HepG2 (cell line): ENCODE measurements around the gene SMG7. TPM values are rescaled to one million over a fixed set of nuclear protein-coding genes. Genes with fewer than 3 reads are reported as not detected.

Experiments used
- CAMTA2 ChIP-seq: sonication (generic); formaldehyde crosslinking; IDR thresholded peaks from 2 replicates; pipeline ENCODE4 v1.4.0; 2020; ENCODE audit warnings: mild to moderate bottlenecking, missing genetic modification reagents, borderline replicate concordance
- HIVEP1 ChIP-seq: sonication (generic); formaldehyde crosslinking; IDR thresholded peaks from 2 replicates; pipeline ENCODE4 v1.4.0; 2020; ENCODE audit warnings: mild to moderate bottlenecking, missing genetic modification reagents
- HNRNPL ChIP-seq: fragments of 200-400 bp; formaldehyde crosslinking; IDR thresholded peaks from 2 replicates; pipeline ENCODE4 v1.6.1; 2017; ENCODE audit warnings: mild to moderate bottlenecking, low read depth, low read length
- KDM5A ChIP-seq: fragments of 200-600 bp; sonication (generic); IDR thresholded peaks from 2 replicates; pipeline ENCODE4 v1.7.0; 2018; ENCODE audit warnings: antibody characterized with exemption, mild to moderate bottlenecking, low read length, borderline replicate concordance
- KMT2B ChIP-seq: IDR thresholded peaks from 2 replicates; pipeline ENCODE4 v1.6.1; 2016; ENCODE audit warnings: missing genetic modification reagents, missing compliant biosample characterization
- PAX8 ChIP-seq: sonication (generic); formaldehyde crosslinking; IDR thresholded peaks from 2 replicates; pipeline ENCODE4 v1.8.0; 2022; ENCODE audit warnings: mild to moderate bottlenecking, missing genetic modification reagents, borderline replicate concordance
- POLR2AphosphoS5 ChIP-seq: IDR thresholded peaks from 2 replicates; pipeline ENCODE4 v1.6.1; 2012; ENCODE audit warnings: low read depth, low read length
- PTBP1 ChIP-seq: fragments of 200-400 bp; formaldehyde crosslinking; IDR thresholded peaks from 2 replicates; pipeline ENCODE4 v1.6.1; 2018; ENCODE audit warnings: low read length, low read depth; ENCODE audit not compliant: poor library complexity, severe bottlenecking
- STAT6 ChIP-seq: sonication (generic); formaldehyde crosslinking; IDR thresholded peaks from 2 replicates; pipeline ENCODE4 v1.4.0; 2020; ENCODE audit warnings: missing genetic modification reagents, mild to moderate bottlenecking, borderline replicate concordance
- TIGD3 ChIP-seq: sonication (generic); formaldehyde crosslinking; IDR thresholded peaks from 2 replicates; pipeline ENCODE4 v1.5.1; 2020; ENCODE audit warnings: mild to moderate bottlenecking, missing genetic modification reagents, borderline replicate concordance
- ZBTB10 ChIP-seq: sonication (generic); formaldehyde crosslinking; IDR thresholded peaks from 2 replicates; pipeline ENCODE4 v1.4.0; 2020; ENCODE audit warnings: missing genetic modification reagents, borderline replicate concordance
- ZNF513 ChIP-seq: sonication (generic); formaldehyde crosslinking; conservative IDR thresholded peaks from 2 replicates; pipeline ENCODE4 v1.5.0; 2020; ENCODE audit warnings: missing genetic modification reagents
- ZNF687 ChIP-seq: sonication (generic); formaldehyde crosslinking; IDR thresholded peaks from 2 replicates; pipeline ENCODE4 v1.5.1; 2020; ENCODE audit warnings: mild to moderate bottlenecking, missing genetic modification reagents, moderate library complexity
- ZNF720 ChIP-seq: sonication (generic); formaldehyde crosslinking; IDR thresholded peaks from 2 replicates; pipeline ENCODE4 v1.4.0; 2020; ENCODE audit warnings: missing genetic modification reagents
- ZNF782 ChIP-seq: sonication (generic); formaldehyde crosslinking; IDR thresholded peaks from 2 replicates; pipeline ENCODE4 v1.4.0; 2020; ENCODE audit warnings: missing genetic modification reagents, mild to moderate bottlenecking, borderline replicate concordance
- polyA plus RNA-seq, 8 experiments: library from polyadenylated mRNA; depleted of rRNA in 3 of 8; stranded (reverse) in 7 of 8; unstranded in 1 of 8; fragments of >200 nt; fragmentation: Illumina TruSeq in 4 of 8; extraction: Trizol in 4 of 8; gene quantifications; 2 replicates each; pipeline versions ENCODE4 v1.2.1 to v1.2.3, GENCODE V29; 2011 to 2016; ENCODE audit warnings: low read depth in 4 of 8, missing spikeins in 1 of 8, mixed read lengths in 1 of 8; ENCODE audit not compliant: insufficient read depth in 1 of 8
- total RNA-seq, 5 experiments: library from RNA; depleted of rRNA; stranded (reverse); fragments of >200 nt; fragmentation: Illumina TruSeq; extraction: Trizol; gene quantifications; 2 replicates each; pipeline ENCODE4 v1.2.3, GENCODE V29; 2016; ENCODE audit warnings: low read depth in 1 of 5

Gene SMG7
- total and polyA plus RNA-seq, 2 of the 13 experiments (the other 11 are each of a cell fraction or from before 2014, with no cell fraction given): 14.9 to 27.9 TPM

GRCh38 chr1:183470961-183471742 is 1.1 kb upstream of the SMG7 start (continued):
- TF ChIP-seq HIVEP1 (CRISPR knock-in tag) (peak; percentile 97), TIGD3 (CRISPR knock-in tag) (peak; percentile 27; the same call in 1 of the 2 replicates), POLR2AphosphoS5 (no peak; the same call in 1 of the 2 replicates), ZBTB10 (no peak), ZNF513 (CRISPR knock-in tag) (no peak), PTBP1 (peak; percentile 3), HNRNPL (no peak), PAX8 (CRISPR knock-in tag) (no peak), KMT2B (CRISPR knock-in tag) (no peak), STAT6 (CRISPR knock-in tag) (no peak; the same call in 1 of the 2 replicates), KDM5A (no peak), ZNF687 (CRISPR knock-in tag) (peak; percentile 90), ZNF782 (CRISPR knock-in tag) (no peak), CAMTA2 (CRISPR knock-in tag) (no peak), ZNF720 (CRISPR knock-in tag) (no peak)
